ENCODE results near the gene CACHD1. TPM values are rescaled to one million over a fixed set of nuclear protein-coding genes. Genes with fewer than 3 reads are reported as not detected.

Gene CACHD1
- total RNA-seq, 1 donor from 2014 or later = 41.0 TPM

DNA sequence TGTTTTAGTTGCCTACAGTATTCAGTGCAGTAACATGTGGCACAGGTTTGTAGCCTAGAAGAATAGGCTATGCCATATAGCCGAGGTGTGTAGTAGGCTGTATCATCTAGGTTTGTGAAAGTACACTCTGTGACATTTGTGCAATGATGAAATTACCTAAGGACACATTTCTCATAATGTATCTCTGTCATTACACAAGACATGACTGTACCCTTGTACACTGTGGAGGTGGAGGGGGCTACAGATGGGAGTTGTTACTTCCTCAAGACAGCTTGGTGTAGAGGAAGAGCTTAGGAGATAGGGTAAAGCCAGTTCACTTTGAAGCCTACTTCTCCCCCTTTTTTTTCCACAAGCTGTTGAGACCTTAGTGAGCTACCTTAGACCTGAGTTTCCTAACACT lies 215.3 kb downstream of the CACHD1 start:
- H3K36me3 Mint-ChIP-seq (ENCODE audit: low read depth) = peaks cover 33% of the 10 kb centered on the region
- H3K27me3 Mint-ChIP-seq (ENCODE audit: low read depth) = no peaks in the 10 kb centered on the region
- H3K4me1 Mint-ChIP-seq = peaks cover 32% of the 10 kb centered on the region
- H3K27ac Mint-ChIP-seq (ENCODE audit: unreplicated experiment) = no peak overlapping the region
- H3K4me3 Mint-ChIP-seq = no peak overlapping the region
- TF ChIP-seq, protein P1, sequence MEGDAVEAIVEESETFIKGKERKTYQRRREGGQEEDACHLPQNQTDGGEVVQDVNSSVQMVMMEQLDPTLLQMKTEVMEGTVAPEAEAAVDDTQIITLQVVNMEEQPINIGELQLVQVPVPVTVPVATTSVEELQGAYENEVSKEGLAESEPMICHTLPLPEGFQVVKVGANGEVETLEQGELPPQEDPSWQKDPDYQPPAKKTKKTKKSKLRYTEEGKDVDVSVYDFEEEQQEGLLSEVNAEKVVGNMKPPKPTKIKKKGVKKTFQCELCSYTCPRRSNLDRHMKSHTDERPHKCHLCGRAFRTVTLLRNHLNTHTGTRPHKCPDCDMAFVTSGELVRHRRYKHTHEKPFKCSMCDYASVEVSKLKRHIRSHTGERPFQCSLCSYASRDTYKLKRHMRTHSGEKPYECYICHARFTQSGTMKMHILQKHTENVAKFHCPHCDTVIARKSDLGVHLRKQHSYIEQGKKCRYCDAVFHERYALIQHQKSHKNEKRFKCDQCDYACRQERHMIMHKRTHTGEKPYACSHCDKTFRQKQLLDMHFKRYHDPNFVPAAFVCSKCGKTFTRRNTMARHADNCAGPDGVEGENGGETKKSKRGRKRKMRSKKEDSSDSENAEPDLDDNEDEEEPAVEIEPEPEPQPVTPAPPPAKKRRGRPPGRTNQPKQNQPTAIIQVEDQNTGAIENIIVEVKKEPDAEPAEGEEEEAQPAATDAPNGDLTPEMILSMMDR (conservative IDR thresholded peaks at IDR 0.05) = no peak
- no peaks in the 10 kb centered on the region for H3K9me3 Mint-ChIP-seq
- DNase-seq (ENCODE audit: low read depth, low spot score) = no peak

- Mint-ChIP-seq H3K4me3 (no peak overlapping the region), H3K9me3 (no peaks in the 10 kb centered on the region), H3K4me1 (peaks cover 32% of the 10 kb centered on the region), H3K27me3 (ENCODE audit: low read depth) (no peaks in the 10 kb centered on the region), H3K36me3 (ENCODE audit: low read depth) (peaks cover 29% of the 10 kb centered on the region), H3K27ac (ENCODE audit: unreplicated experiment) (no peak overlapping the region)
- DNase-seq (ENCODE audit: low read depth, low spot score) = no peak
- TF ChIP-seq, protein P1 (conservative IDR thresholded peaks at IDR 0.05) = no peak
Measured at GRCh38 chr1:64685765-64686341, 215.9 kb downstream of the CACHD1 start.

DNA sequence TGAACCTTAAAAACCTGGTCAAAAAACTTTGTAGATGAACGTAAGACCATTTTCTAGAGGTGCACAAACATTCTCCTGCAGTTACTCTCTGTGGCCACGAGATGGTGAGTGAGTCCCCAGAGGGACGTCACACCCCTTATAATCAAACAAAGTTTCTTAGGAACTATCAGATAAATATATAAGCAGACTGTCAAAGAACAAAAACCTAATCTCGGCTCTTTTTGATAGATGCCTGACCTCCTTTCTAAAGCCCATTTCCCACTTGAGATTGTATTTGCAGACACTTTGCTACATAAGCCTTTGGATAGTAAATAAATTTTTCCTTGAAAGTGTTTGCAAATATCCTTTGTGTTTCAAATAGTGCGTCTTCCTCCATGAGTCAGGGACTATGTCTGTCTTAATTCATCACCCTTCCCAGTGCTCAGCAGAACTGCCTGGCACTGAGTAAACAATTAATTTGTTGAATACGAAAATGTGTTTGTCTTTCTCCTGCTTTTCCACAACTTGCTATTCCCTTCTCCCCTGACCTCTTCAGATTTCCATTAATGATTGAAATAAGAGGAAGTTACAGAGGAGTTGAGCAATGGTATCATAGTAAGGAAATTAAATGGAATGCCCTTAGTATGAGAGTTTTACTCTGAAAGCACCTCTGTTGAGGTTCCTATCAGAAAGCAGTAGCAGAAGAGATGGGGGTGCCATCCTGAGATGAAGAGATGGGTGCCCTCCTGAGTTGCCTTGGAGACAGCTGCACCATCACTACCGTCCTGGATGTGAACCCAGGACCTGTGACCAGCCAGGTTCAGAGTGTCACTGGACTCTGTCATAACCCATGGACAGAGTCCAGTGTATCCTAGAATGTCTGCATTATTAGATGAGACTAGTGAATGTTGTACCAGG lies 217.1 kb downstream of the CACHD1 start:
- H3K36me3 Mint-ChIP-seq (ENCODE audit: low read depth) = peaks cover 26% of the 10 kb centered on the region
- peaks cover 31% of the 10 kb centered on the region for H3K4me1 Mint-ChIP-seq
- peak overlapping the region; percentile 19 for H3K27ac Mint-ChIP-seq (ENCODE audit: unreplicated experiment)
- no peak overlapping the region for H3K4me3 Mint-ChIP-seq
- H3K9me3 Mint-ChIP-seq = no peaks in the 10 kb centered on the region
- H3K27me3 Mint-ChIP-seq (ENCODE audit: low read depth) = no peaks in the 10 kb centered on the region
- TF ChIP-seq, protein P1 (conservative IDR thresholded peaks at IDR 0.05) = peak; percentile 83
- DNase-seq (ENCODE audit: low read depth, low spot score) = peak; percentile 9

GRCh38 chr1:64687725-64688327 lies 217.9 kb downstream of the CACHD1 start:
- no peak overlapping the region for H3K4me3 Mint-ChIP-seq
- TF ChIP-seq, protein P1 (conservative IDR thresholded peaks at IDR 0.05) = no peak
- H3K36me3 Mint-ChIP-seq (ENCODE audit: low read depth) = peaks cover 22% of the 10 kb centered on the region
- H3K9me3 Mint-ChIP-seq = no peaks in the 10 kb centered on the region
- H3K27ac Mint-ChIP-seq (ENCODE audit: unreplicated experiment) = peak overlapping the region; percentile 19
- DNase-seq (ENCODE audit: low read depth, low spot score) = no peak
- peaks cover 26% of the 10 kb centered on the region for H3K4me1 Mint-ChIP-seq
- H3K27me3 Mint-ChIP-seq (ENCODE audit: low read depth) = no peaks in the 10 kb centered on the region

- DNase-seq (ENCODE audit: low read depth, low spot score) = no peak
- Mint-ChIP-seq H3K27me3 (ENCODE audit: low read depth) (no peaks in the 10 kb centered on the region), H3K4me1 (peaks cover 18% of the 10 kb centered on the region), H3K4me3 (no peak overlapping the region), H3K9me3 (no peaks in the 10 kb centered on the region), H3K36me3 (ENCODE audit: low read depth) (peaks cover 20% of the 10 kb centered on the region), H3K27ac (ENCODE audit: unreplicated experiment) (peak overlapping the region; percentile 50)
- TF ChIP-seq, protein P1 (conservative IDR thresholded peaks at IDR 0.05) = no peak
Measured at GRCh38 chr1:64691626-64692025, 221.7 kb downstream of the CACHD1 start.

Measured in neural crest cell (in vitro differentiated cells).